Measurements from ENCODE around the gene MYO1D. TPM values are rescaled to one million over a fixed set of nuclear protein-coding genes. Genes with fewer than 3 reads are reported as not detected.
"Not testable (repeated sequence)": the region's sequence is repeated elsewhere in the genome, so short reads cannot be mapped to it uniquely, and the experiment has no call there.

Gene MYO1D
- total RNA-seq, 2 experiments from 2014 or later: 8.7 to 8.8 TPM

DNA sequence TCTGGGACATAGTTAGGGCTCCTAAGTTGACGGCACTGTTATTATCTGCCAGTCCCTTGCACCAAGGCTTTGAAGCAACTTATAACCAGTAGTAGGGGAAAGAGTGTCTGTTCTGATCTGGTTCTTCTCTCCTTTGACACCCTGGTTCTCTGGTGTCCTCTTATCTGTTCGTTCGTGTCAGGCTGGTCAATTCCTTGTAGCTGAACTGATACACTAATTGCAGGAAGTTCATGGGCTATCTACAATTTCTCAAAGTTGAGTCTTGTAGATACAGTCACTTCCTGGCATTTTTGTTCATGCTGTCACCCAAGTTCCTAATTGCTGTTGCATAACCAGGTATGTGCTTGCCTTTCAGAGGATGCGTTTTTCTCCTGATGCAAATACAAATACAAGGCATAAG lies 17.3 kb upstream of the MYO1D start:
- intact Hi-C loops (cut with DNase I, micrococcal nuclease): no loop called here
- H3K4me1 Mint-ChIP-seq: no peaks in the 10 kb centered on the region
- CTCF ChIA-PET: interaction anchor here (0.6 to 2.5 kb wide), 2 partner anchors 17 to 96 kb away, joined by 3 to 12 read pairs; partner anchors contain the start of gene MYO1D
- no peaks in the 10 kb centered on the region for H3K9me3 Mint-ChIP-seq (ENCODE audit: low read depth)
- POLR2A ChIA-PET: no interaction called here
- ATAC-seq: no peak
- no peak overlapping the region for H3K4me3 Mint-ChIP-seq
- peaks cover 11% of the 10 kb centered on the region for H3K27me3 Mint-ChIP-seq
- no peak for DNase-seq
- no peak overlapping the region for H3K27ac Mint-ChIP-seq
- H3K36me3 Mint-ChIP-seq (ENCODE audit: low read depth): no peaks in the 10 kb centered on the region

GRCh38 chr17:32887410-32887809 lies 10.5 kb upstream of the MYO1D start:
- CTCF ChIA-PET; H3K4me1 Mint-ChIP-seq; intact Hi-C loops (cut with DNase I, micrococcal nuclease); ATAC-seq; POLR2A ChIA-PET; H3K9me3 Mint-ChIP-seq (ENCODE audit: low read depth); H3K4me3 Mint-ChIP-seq; H3K36me3 Mint-ChIP-seq (ENCODE audit: low read depth); H3K27ac Mint-ChIP-seq; DNase-seq: not testable (repeated sequence)
- H3K27me3 Mint-ChIP-seq: peaks cover 23% of the 10 kb centered on the region

DNA sequence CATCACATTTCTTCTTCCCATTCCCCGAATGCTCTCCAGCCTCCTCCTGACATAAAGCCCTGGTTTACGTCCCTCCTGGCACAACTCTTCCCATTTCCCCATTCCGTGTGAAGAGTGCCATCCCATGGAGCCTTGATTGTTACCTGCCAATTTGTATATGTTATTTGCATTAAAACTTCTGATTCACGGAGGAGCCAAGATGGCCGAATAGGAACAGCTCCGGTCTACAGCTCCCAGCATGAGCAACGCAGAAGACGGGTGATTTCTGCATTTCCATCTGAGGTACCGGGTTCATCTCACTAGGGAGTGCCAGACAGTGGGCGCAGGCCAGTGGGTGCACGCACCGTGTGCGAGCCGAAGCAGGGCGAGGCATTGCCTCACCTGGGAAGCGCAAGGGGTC lies 10.0 kb upstream of the MYO1D start:
- H3K27ac Mint-ChIP-seq; DNase-seq; POLR2A ChIA-PET; CTCF ChIA-PET; intact Hi-C loops (cut with DNase I, micrococcal nuclease); H3K36me3 Mint-ChIP-seq (ENCODE audit: low read depth); H3K4me3 Mint-ChIP-seq; ATAC-seq; H3K9me3 Mint-ChIP-seq (ENCODE audit: low read depth): not testable (repeated sequence)
- H3K4me1 Mint-ChIP-seq: peaks cover 13% of the 10 kb centered on the region
- H3K27me3 Mint-ChIP-seq: peaks cover 23% of the 10 kb centered on the region

- Mint-ChIP-seq H3K27ac (no peak overlapping the region), H3K27me3 (peaks cover 24% of the 10 kb centered on the region), H3K4me3 (no peak overlapping the region), H3K4me1 (peaks cover 19% of the 10 kb centered on the region), H3K36me3 (ENCODE audit: low read depth) (no peaks in the 10 kb centered on the region), H3K9me3 (ENCODE audit: low read depth) (no peaks in the 10 kb centered on the region)
- POLR2A ChIA-PET: no interaction called here
- intact Hi-C loops (cut with DNase I, micrococcal nuclease): no loop called here
- CTCF ChIA-PET: interaction anchor here (1.3 kb wide), 1 partner anchor 100 kb away, joined by 9 read pairs; no protein-coding TSS in a partner anchor
- DNase-seq (peak; percentile 66), ATAC-seq (peak; percentile 91)
Observed at GRCh38 chr17:32882734-32883133, 5.8 kb upstream of the MYO1D start.

- Mint-ChIP-seq H3K27ac (no peak overlapping the region), H3K4me1 (peaks cover 24% of the 10 kb centered on the region), H3K27me3 (peaks cover 24% of the 10 kb centered on the region), H3K9me3 (ENCODE audit: low read depth) (no peaks in the 10 kb centered on the region), H3K36me3 (ENCODE audit: low read depth) (no peaks in the 10 kb centered on the region), H3K4me3 (no peak overlapping the region)
- no peak for ATAC-seq
- CTCF ChIA-PET: no interaction called here
- POLR2A ChIA-PET: no interaction called here
- intact Hi-C loops (cut with DNase I, micrococcal nuclease): no loop called here
- no peak for DNase-seq
Observed at GRCh38 chr17:32882029-32882428, 5.1 kb upstream of the MYO1D start.

- CTCF ChIA-PET: interaction anchor here (0.6 to 1.7 kb wide), 2 partner anchors 98 to 399 kb away, joined by 4 read pairs; no protein-coding TSS in a partner anchor
- intact Hi-C loops (cut with DNase I, micrococcal nuclease): no loop called here
- ATAC-seq (no peak), DNase-seq (no peak)
- Mint-ChIP-seq H3K9me3 (ENCODE audit: low read depth) (no peaks in the 10 kb centered on the region), H3K4me1 (peaks cover 29% of the 10 kb centered on the region), H3K36me3 (ENCODE audit: low read depth) (no peaks in the 10 kb centered on the region), H3K27me3 (peaks cover 15% of the 10 kb centered on the region), H3K4me3 (no peak overlapping the region), H3K27ac (no peak overlapping the region)
- POLR2A ChIA-PET: no interaction called here
Observed at GRCh38 chr17:32880671-32881453, 3.9 kb upstream of the MYO1D start.

- peaks cover 6% of the 10 kb centered on the region for H3K27me3 Mint-ChIP-seq
- intact Hi-C loops (cut with DNase I, micrococcal nuclease): loop anchor here in 1 of 2 experiments (5.0 kb wide), 1 partner anchor 432 kb away; no protein-coding TSS in a partner anchor
- no peak overlapping the region for H3K27ac Mint-ChIP-seq
- H3K36me3 Mint-ChIP-seq (ENCODE audit: low read depth): no peaks in the 10 kb centered on the region
- POLR2A ChIA-PET: no interaction called here
- CTCF ChIA-PET: interaction anchor here (0.9 to 1.0 kb wide), 2 partner anchors 31 to 96 kb away, joined by 3 read pairs; no protein-coding TSS in a partner anchor
- no peaks in the 10 kb centered on the region for H3K9me3 Mint-ChIP-seq (ENCODE audit: low read depth)
- DNase-seq (no peak), ATAC-seq (no peak)
- no peak overlapping the region for H3K4me3 Mint-ChIP-seq
- peaks cover 34% of the 10 kb centered on the region for H3K4me1 Mint-ChIP-seq
Observed at GRCh38 chr17:32879134-32879533, 2.2 kb upstream of the MYO1D start.

DNA sequence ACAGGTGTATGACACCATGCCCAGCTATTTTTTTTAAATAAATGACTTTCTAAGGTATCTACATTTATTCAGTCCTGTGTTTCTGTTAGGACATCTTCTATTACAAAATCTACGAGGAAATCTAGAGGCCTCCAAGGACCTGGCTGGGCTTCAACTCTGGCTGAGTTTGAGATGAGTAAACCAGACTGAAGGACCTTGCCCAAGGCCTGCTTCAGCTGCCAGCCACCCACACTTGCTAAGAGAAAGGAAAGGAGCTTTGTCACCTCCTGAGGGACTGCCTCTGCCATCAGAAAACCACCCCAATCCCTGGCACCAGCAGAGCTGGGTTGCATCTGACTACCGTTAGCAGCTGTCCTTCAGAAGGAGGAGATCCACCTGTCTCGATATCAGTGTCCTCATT lies 1.3 kb upstream of the MYO1D start:
- ChIA-PET CTCF (interaction anchor here (0.6 to 2.2 kb wide), 15 partner anchors 10 to 416 kb away, joined by 3 to 43 read pairs (median 5); a partner anchor contains a TSS), POLR2A (no interaction called here)
- H3K4me1 Mint-ChIP-seq: peaks cover 34% of the 10 kb centered on the region
- H3K36me3 Mint-ChIP-seq (ENCODE audit: low read depth): no peaks in the 10 kb centered on the region
- peak; percentile 12 for DNase-seq
- H3K9me3 Mint-ChIP-seq (ENCODE audit: low read depth): no peaks in the 10 kb centered on the region
- H3K4me3 Mint-ChIP-seq: no peak overlapping the region
- intact Hi-C loops (cut with DNase I, micrococcal nuclease): loop anchor here in 1 of 2 experiments (5.0 kb wide), 1 partner anchor 431 kb away; no protein-coding TSS in a partner anchor
- peaks cover 3% of the 10 kb centered on the region for H3K27me3 Mint-ChIP-seq
- H3K27ac Mint-ChIP-seq: no peak overlapping the region
- ATAC-seq: no peak

GRCh38 chr17:32877164-32877764 lies 340 bp upstream of the MYO1D start:
- no peaks in the 10 kb centered on the region for H3K36me3 Mint-ChIP-seq (ENCODE audit: low read depth)
- no peaks in the 10 kb centered on the region for H3K9me3 Mint-ChIP-seq (ENCODE audit: low read depth)
- peaks cover 2% of the 10 kb centered on the region for H3K27me3 Mint-ChIP-seq
- ChIA-PET CTCF (interaction anchor here (0.7 to 3.1 kb wide), 41 partner anchors 9 to 657 kb away, joined by 3 to 43 read pairs (median 4); a partner anchor contains a TSS), POLR2A (interaction anchor here (1.2 kb wide), 1 partner anchor 354 kb away, joined by 4 read pairs; no protein-coding TSS in a partner anchor)
- H3K4me3 Mint-ChIP-seq: peak overlapping the region; percentile 66
- H3K27ac Mint-ChIP-seq: peak overlapping the region; percentile 72
- peak; percentile 96 for DNase-seq
- intact Hi-C loops (cut with DNase I, micrococcal nuclease): loop anchor here (1.0 to 5.0 kb wide), 11 partner anchors 26 to 734 kb away; partner anchors contain the start of genes CDK5R1 (in 1 of the 2), PSMD11 (in 1 of the 2) and RHOT1 (in 1 of the 2)
- H3K4me1 Mint-ChIP-seq: peaks cover 25% of the 10 kb centered on the region
- ATAC-seq: peak; percentile 98

DNA sequence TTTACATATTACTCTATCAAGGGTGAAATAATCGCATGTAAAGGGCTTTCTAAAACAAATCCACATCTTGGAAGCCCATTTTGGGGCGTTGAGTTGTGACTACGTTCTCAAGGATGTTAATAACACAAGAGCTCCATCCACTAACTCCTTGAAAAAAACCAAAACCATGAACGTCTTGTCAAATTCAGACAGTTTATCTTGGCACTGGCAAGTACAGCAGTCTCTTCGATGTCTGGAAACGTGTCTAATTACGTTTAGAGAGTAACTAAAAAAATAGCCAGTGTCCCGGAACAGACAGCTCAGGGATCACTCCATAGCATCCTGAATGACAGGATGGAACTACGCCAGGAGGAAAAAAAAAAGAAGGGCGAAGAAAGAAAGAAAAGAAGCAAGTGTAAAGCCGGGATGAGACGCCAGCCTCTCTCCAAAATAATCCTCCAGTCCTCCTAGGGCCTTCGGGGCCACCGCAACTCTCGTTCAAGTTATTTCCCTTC lies 954 bp downstream of the MYO1D start:
- Mint-ChIP-seq H3K4me1 (peaks cover 17% of the 10 kb centered on the region), H3K27me3 (peaks cover 2% of the 10 kb centered on the region), H3K9me3 (ENCODE audit: low read depth) (no peaks in the 10 kb centered on the region), H3K4me3 (peak overlapping the region; percentile 88), H3K36me3 (ENCODE audit: low read depth) (no peaks in the 10 kb centered on the region), H3K27ac (peak overlapping the region; percentile 81)
- DNase-seq: no peak
- POLR2A ChIA-PET: no interaction called here
- intact Hi-C loops (cut with DNase I, micrococcal nuclease): loop anchor here (2.0 to 5.0 kb wide), 4 partner anchors 27 to 733 kb away; partner anchors contain the start of gene RHOT1 (in 1 of the 2)
- ATAC-seq: no peak
- CTCF ChIA-PET: interaction anchor here (0.6 to 5.0 kb wide), 16 partner anchors 8 to 731 kb away, joined by 3 to 28 read pairs (median 4); no protein-coding TSS in a partner anchor

DNA sequence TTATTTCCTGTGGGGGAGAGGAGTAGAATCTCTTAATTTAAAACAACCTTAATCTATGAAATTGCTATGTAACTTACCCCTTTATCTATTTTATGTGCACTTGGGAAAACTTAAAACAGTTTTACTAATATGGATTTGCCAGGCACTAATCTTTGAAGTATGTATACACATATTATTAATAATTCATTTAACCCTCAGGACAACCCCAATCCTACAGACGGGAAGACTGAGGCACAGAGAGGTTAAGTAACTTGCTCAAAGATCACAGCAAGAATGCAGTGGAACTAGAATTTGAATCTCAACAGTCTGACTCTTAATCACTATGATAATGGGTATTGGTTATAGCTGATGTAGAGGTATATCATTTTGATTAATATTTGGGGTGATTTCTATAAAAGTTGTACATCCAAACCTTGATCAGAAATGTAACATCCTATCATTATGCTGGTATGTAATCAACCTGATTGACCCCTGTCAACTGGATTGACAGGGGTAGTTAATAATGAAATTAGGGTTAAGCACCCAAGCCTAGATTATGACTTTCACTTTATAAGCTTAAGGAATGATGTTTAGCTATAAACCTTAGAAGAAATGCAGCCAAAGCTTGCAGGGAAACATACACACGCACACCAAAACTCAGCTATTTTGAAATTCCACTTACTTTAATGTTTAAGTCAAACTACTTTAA lies 1.6 kb downstream of the MYO1D start:
- no peaks in the 10 kb centered on the region for H3K9me3 Mint-ChIP-seq (ENCODE audit: low read depth)
- H3K27ac Mint-ChIP-seq: no peak overlapping the region
- CTCF ChIA-PET: interaction anchor here (0.6 to 5.0 kb wide), 12 partner anchors 10 to 731 kb away, joined by 3 to 28 read pairs (median 4); no protein-coding TSS in a partner anchor
- ATAC-seq (no peak), DNase-seq (no peak)
- intact Hi-C loops (cut with DNase I, micrococcal nuclease): loop anchor here in 1 of 2 experiments (5.0 kb wide), 1 partner anchor 428 kb away; no protein-coding TSS in a partner anchor
- H3K4me3 Mint-ChIP-seq: peak overlapping the region; percentile 88
- no peaks in the 10 kb centered on the region for H3K36me3 Mint-ChIP-seq (ENCODE audit: low read depth)
- H3K4me1 Mint-ChIP-seq: peaks cover 15% of the 10 kb centered on the region
- POLR2A ChIA-PET: no interaction called here
- no peaks in the 10 kb centered on the region for H3K27me3 Mint-ChIP-seq
